CD4-positive, alpha-beta T cell (primary cell): ENCODE measurements around the gene TUBA4B. TPM values are rescaled to one million over a fixed set of nuclear protein-coding genes. Genes with fewer than 3 reads are reported as not detected.

Source experiments
- ATAC-seq: fragments of 200-7000 bp; cut with Tn5 transposase; one replicate; pipeline ENCODE4 v1.10.0; 2022; ENCODE audit warnings: mild to moderate bottlenecking; ENCODE audit not compliant: poor library complexity
- CTCF ChIA-PET: fragments of 350-600 bp; sonication (Branson Sonifier 250); formaldehyde crosslinking; loops from one replicate; lab custom pipeline; 2021; ENCODE audit warnings: antibody characterized with exemption, inconsistent platforms; lab: Charles Lee
- POLR2A ChIA-PET: fragments of 350-600 bp; sonication (Branson Sonifier 250); formaldehyde crosslinking; loops from one replicate; lab custom pipeline; 2021; ENCODE audit warnings: antibody characterized with exemption, inconsistent platforms; lab: Charles Lee
- DNase-seq, 14 experiments: peaks; one replicate each; pipeline ENCODE4 v3.0.0-alpha.2; 2013 to 2020; ENCODE audit warnings: mixed read lengths in 2 of 14
- H3K27ac ChIP-seq, 2 donors: one replicate each; pipeline versions ENCODE4 v1.5.1 to v1.7.0; 2013; ENCODE audit warnings: low read length in 2 of 2, low read depth in 1 of 2, mild to moderate bottlenecking in 1 of 2
- H3K27me3 ChIP-seq, 2 experiments: 1 replicate in 1 of 2; 2 replicates in 1 of 2; pipeline versions ENCODE4 v1.6.1 to v1.7.0; 2013; ENCODE audit warnings: low read length in 2 of 2, control low read depth in 1 of 2, mild to moderate bottlenecking in 1 of 2, moderate library complexity in 1 of 2; ENCODE audit not compliant: insufficient read depth in 2 of 2, control insufficient read depth in 1 of 2
- H3K36me3 ChIP-seq: one replicate; pipeline ENCODE4 v1.6.1; 2013; ENCODE audit warnings: low read length, control low read depth; ENCODE audit not compliant: insufficient read depth
- H3K4me1 ChIP-seq: one replicate; pipeline ENCODE4 v1.6.1; 2013; ENCODE audit warnings: low read length, control low read depth; ENCODE audit not compliant: insufficient read depth
- H3K4me3 ChIP-seq: one replicate; pipeline ENCODE4 v1.5.1; 2013; ENCODE audit warnings: mild to moderate bottlenecking, low read length, moderate library complexity
- H3K9me3 ChIP-seq, 2 experiments: 1 replicate in 1 of 2; 2 replicates in 1 of 2; pipeline versions ENCODE4 v1.6.1 to v1.7.0; 2013; ENCODE audit warnings: low read length in 2 of 2, mild to moderate bottlenecking in 2 of 2, control low read depth in 1 of 2, moderate library complexity in 1 of 2; ENCODE audit not compliant: control insufficient read depth in 1 of 2, insufficient read depth in 1 of 2
- H3K27ac Mint-ChIP-seq: one replicate; pipeline ENCODE4 v1.8.0; 2020; ENCODE audit warnings: mixed read lengths
- H3K27me3 Mint-ChIP-seq: one replicate; pipeline ENCODE4 v1.8.0; 2021; ENCODE audit warnings: mixed read lengths
- H3K36me3 Mint-ChIP-seq: one replicate; pipeline ENCODE4 v1.8.0; 2021; ENCODE audit warnings: low read depth, mixed read lengths
- H3K4me1 Mint-ChIP-seq: one replicate; pipeline ENCODE4 v1.8.0; 2021; ENCODE audit warnings: low read depth, mixed read lengths
- H3K4me3 Mint-ChIP-seq: one replicate; pipeline ENCODE4 v1.8.0; 2020; ENCODE audit warnings: mild to moderate bottlenecking, mixed read lengths
- H3K9me3 Mint-ChIP-seq: one replicate; pipeline ENCODE4 v1.8.0; 2020; ENCODE audit warnings: mixed read lengths
- CTCF ChIP-seq: fragments of 200-600 bp; IDR thresholded peaks from one replicate; pipeline ENCODE4 v1.8.0; 2022; ENCODE audit warnings: antibody characterized with exemption, mild to moderate bottlenecking
- intact Hi-C, 2 experiments: fragments of 100-400 bp; cut with DNase I in 1 of 2; cut with micrococcal nuclease in 1 of 2; formaldehyde crosslinking; loops; one replicate each; pipeline versions ENCODE4 v1.15.1 to v1.9.0; 2023 to 2025; cut with DNase I, micrococcal nuclease
- total RNA-seq, 174 experiments: library from RNA in 2 of 174; stranded (reverse) in 2 of 174; gene quantifications; one replicate each; pipeline ENCODE4 v1.2.3 and lab custom pipeline; 2021 to 2026

TUBA4B gene
- total RNA-seq, 2 experiments from 2014 or later: not detected

DNA sequence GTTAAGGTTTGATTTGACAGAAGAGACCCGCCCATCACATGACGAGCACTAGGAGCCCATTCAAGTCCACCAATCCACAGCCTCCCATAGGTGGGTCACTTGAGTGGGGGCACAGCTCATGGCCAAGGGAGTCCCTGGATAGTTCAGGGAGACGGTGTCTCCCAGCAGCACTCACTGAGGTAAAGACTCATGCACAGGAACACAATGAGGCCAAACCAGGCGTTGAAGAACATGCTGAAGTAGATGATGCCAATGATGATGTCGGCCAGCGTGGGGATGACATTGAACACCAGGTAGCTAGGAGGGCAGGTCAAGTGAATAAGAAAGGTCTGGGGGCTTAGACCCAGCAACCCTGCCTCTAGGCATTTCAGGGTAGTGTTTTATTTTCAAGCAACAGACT lies 38.3 kb upstream of the TUBA4B start:
- no peaks in the 10 kb centered on the region for H3K27me3 Mint-ChIP-seq
- no peak for TF ChIP-seq CTCF
- POLR2A ChIA-PET: interaction anchor here (1.1 to 2.0 kb wide), 3 partner anchors 8 to 38 kb away, joined by 3 to 7 read pairs (median 6); partner anchors contain the start of genes ANKZF1, ATG9A, CNPPD1 and ZFAND2B
- H3K4me3 Mint-ChIP-seq: no peak overlapping the region
- Histone ChIP-seq H3K4me3 (no peak overlapping the region), H3K4me1 (peaks cover 43% of the 10 kb centered on the region), H3K9me3 (no peaks in the 10 kb centered on the region), H3K36me3 (peaks cover 2% of the 10 kb centered on the region), H3K27me3 (no peaks in the 10 kb centered on the region), H3K27ac (no peak overlapping the region)
- no peak overlapping the region for H3K27ac Mint-ChIP-seq
- CTCF ChIA-PET: interaction anchor here (2.8 kb wide), 1 partner anchor 80 kb away, joined by 13 read pairs; no protein-coding TSS in a partner anchor
- peaks cover 23% of the 10 kb centered on the region for H3K36me3 Mint-ChIP-seq
- H3K9me3 Mint-ChIP-seq: no peaks in the 10 kb centered on the region
- ATAC-seq (no peak), DNase-seq (no peak)
- intact Hi-C loops: loop anchor here (2.0 to 5.0 kb wide), 3 partner anchors 14 to 157 kb away; partner anchors contain the start of genes TUBA4A (in 2 of the 2), TUBA4B (in 2 of the 2), ANKZF1 (in 1 of the 2) and ATG9A (in 1 of the 2)
- H3K4me1 Mint-ChIP-seq: peaks cover 31% of the 10 kb centered on the region

DNA sequence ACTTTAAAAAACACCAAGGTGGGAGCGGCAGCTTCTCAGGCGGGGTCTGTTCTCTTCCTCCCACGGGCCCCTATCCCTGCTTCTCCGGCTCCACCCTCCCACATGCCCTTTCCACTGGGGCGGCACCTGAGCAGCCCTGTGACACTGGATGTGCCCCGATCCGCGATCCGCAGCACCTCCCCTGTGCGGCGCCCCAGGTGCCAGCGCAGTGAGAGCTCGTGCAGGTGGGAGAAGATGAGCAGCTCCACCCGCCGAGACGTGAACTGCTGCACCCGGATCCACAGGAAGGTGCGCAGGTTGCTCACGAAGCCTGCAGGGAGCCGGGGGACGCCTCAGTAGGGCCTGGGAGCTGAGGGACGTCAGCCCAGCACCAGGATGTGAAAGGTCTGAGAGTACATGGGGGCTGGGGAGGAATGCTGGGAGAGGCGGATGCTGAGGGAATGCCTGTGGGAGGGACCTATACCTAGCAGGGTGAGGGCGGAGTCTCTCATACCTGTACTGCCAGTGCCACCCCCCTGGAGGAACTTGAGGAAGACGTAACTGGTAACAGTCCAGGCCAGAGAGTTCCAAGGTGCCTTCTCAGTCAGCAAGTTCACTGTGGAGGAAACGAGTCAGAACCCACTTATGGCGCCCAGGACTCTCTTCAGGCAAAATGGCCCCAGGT lies 37.0 kb upstream of the TUBA4B start:
- Histone ChIP-seq H3K36me3 (peaks cover 14% of the 10 kb centered on the region), H3K27me3 (no peaks in the 10 kb centered on the region), H3K27ac (no peak overlapping the region), H3K4me1 (peaks cover 31% of the 10 kb centered on the region), H3K9me3 (no peaks in the 10 kb centered on the region), H3K4me3 (no peak overlapping the region)
- Mint-ChIP-seq H3K4me3 (peak overlapping the region; percentile 23), H3K4me1 (peaks cover 24% of the 10 kb centered on the region), H3K36me3 (peaks cover 35% of the 10 kb centered on the region), H3K27ac (no peak overlapping the region), H3K27me3 (no peaks in the 10 kb centered on the region), H3K9me3 (no peaks in the 10 kb centered on the region)
- TF ChIP-seq CTCF: no peak
- DNase-seq: no peak
- ChIA-PET CTCF (interaction anchor here (1.2 to 2.8 kb wide), 3 partner anchors 38 to 79 kb away, joined by 3 to 13 read pairs (median 6); partner anchors contain the start of gene TUBA4A), POLR2A (interaction anchor here (1.9 to 6.7 kb wide), 3 partner anchors 14 to 40 kb away, joined by 6 to 63 read pairs (median 10); partner anchors contain the start of genes ANKZF1, ATG9A, CNPPD1 and TUBA4A)
- intact Hi-C loops: loop anchor here (2.0 to 5.0 kb wide), 2 partner anchors 13 to 36 kb away; partner anchors contain the start of genes TUBA4A (in 2 of the 2), TUBA4B (in 2 of the 2), ANKZF1 (in 1 of the 2) and ATG9A (in 1 of the 2)
- no peak for ATAC-seq

DNA sequence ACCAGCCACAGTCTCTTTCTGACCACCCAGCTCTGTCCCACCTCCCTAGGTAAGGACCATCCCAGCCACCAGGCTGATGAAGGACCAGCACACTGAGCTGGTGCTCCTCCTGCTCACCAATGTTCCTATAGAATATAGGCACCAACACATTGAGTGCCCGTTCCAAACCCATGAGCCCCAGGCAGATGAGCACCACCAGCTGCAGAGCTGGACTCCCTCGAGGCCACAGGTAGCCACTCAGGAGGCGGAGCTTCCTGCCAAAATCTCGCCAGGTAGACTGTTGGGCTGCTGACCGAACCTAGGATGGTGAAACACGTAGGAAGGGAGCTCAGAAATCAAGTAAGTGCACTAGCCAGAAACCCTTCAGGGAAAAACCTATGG lies 36.5 kb upstream of the TUBA4B start:
- Histone ChIP-seq H3K4me3 (no peak overlapping the region), H3K9me3 (no peaks in the 10 kb centered on the region), H3K27ac (no peak overlapping the region), H3K36me3 (peaks cover 20% of the 10 kb centered on the region), H3K27me3 (no peaks in the 10 kb centered on the region), H3K4me1 (peaks cover 26% of the 10 kb centered on the region)
- TF ChIP-seq CTCF: no peak
- CTCF ChIA-PET: interaction anchor here (1.2 to 2.8 kb wide), 3 partner anchors 38 to 78 kb away, joined by 3 to 13 read pairs (median 6); partner anchors contain the start of gene TUBA4A
- H3K9me3 Mint-ChIP-seq: no peaks in the 10 kb centered on the region
- no peak for ATAC-seq
- intact Hi-C loops: loop anchor here (5.0 kb wide), 1 partner anchor 36 kb away; the partner anchor contains the start of genes TUBA4A (in 2 of the 2) and TUBA4B (in 2 of the 2)
- peaks cover 36% of the 10 kb centered on the region for H3K36me3 Mint-ChIP-seq
- H3K4me1 Mint-ChIP-seq: peaks cover 19% of the 10 kb centered on the region
- POLR2A ChIA-PET: interaction anchor here (0.8 to 6.7 kb wide), 4 partner anchors 13 to 40 kb away, joined by 3 to 63 read pairs (median 8); partner anchors contain the start of genes ANKZF1, ATG9A, CNPPD1 and TUBA4A
- no peaks in the 10 kb centered on the region for H3K27me3 Mint-ChIP-seq
- no peak overlapping the region for H3K27ac Mint-ChIP-seq
- peak overlapping the region; percentile 51 for H3K4me3 Mint-ChIP-seq
- no peak for DNase-seq
